Fibroblast of pulmonary artery (primary cell): ENCODE data around the gene WFDC12.

Experiments
- DNase-seq: peaks from one replicate; pipeline ENCODE4 v3.0.0-alpha.2; 2010; ENCODE audit warnings: low read depth
- H3K4me3 ChIP-seq: replicated peaks from 2 replicates; pipeline ENCODE4 v1.5.1; 2011; ENCODE audit warnings: low read depth, mild to moderate bottlenecking, control low read depth, low read length, moderate library complexity
- TF ChIP-seq, protein P1 (sequence below): IDR thresholded peaks from 2 replicates; pipeline ENCODE4 v1.5.1; 2011; ENCODE audit warnings: mild to moderate bottlenecking, control low read depth, low read length, inconsistent platforms; ENCODE audit errors: missing control alignments

The WFDC12 gene

GRCh38 chr20:45111799-45112471 is 12.3 kb downstream of the WFDC12 start:
- peak; percentile 24 for DNase-seq
- TF ChIP-seq, protein P1, sequence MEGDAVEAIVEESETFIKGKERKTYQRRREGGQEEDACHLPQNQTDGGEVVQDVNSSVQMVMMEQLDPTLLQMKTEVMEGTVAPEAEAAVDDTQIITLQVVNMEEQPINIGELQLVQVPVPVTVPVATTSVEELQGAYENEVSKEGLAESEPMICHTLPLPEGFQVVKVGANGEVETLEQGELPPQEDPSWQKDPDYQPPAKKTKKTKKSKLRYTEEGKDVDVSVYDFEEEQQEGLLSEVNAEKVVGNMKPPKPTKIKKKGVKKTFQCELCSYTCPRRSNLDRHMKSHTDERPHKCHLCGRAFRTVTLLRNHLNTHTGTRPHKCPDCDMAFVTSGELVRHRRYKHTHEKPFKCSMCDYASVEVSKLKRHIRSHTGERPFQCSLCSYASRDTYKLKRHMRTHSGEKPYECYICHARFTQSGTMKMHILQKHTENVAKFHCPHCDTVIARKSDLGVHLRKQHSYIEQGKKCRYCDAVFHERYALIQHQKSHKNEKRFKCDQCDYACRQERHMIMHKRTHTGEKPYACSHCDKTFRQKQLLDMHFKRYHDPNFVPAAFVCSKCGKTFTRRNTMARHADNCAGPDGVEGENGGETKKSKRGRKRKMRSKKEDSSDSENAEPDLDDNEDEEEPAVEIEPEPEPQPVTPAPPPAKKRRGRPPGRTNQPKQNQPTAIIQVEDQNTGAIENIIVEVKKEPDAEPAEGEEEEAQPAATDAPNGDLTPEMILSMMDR, result peak; percentile 45
- no peak overlapping the region for H3K4me3 ChIP-seq

DNA sequence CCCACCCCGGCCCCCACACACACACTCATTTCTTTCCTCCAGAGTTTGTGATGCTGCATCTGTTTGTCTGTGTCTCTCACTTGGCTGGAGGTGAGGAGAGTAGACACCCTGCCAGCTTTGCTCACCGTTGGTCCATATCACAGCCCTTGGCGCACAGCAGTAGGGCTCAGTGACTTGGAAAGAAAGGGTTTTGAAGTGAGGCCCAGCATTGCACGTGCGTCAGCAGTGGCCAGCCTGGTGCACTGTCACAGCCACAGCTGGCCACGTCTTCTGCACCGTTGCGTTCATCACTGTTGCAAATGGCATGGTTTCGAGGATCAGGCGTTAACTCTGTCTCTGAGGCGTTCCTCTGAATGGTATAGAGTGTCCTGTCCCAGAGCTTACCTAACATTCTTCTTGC is 13.0 kb downstream of the WFDC12 start:
- TF ChIP-seq, protein P1, result no peak
- H3K4me3 ChIP-seq, result no peak overlapping the region
- no peak for DNase-seq

DNA sequence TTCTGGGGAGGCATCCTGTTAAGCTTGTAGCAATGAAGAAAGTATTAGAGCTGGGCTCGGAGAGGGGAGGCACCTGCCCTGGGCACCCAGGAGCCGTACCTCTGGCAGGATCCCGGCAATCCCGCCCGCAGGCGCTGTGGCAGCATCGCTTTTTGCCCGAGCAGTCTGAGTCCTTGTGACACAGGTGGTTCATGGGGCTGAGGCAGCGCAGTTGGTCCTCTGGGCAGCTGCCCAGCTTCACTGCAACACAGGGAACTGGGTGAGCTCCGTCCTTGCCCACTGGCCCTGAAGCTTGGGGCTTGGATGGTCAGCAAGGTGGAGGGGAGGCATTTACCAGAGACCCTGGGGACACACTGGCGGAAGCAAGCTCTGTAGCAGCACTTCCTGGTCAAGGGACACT is 14.0 kb downstream of the WFDC12 start:
- no peak for DNase-seq
- TF ChIP-seq, protein P1, result no peak
- no peak overlapping the region for H3K4me3 ChIP-seq

DNA sequence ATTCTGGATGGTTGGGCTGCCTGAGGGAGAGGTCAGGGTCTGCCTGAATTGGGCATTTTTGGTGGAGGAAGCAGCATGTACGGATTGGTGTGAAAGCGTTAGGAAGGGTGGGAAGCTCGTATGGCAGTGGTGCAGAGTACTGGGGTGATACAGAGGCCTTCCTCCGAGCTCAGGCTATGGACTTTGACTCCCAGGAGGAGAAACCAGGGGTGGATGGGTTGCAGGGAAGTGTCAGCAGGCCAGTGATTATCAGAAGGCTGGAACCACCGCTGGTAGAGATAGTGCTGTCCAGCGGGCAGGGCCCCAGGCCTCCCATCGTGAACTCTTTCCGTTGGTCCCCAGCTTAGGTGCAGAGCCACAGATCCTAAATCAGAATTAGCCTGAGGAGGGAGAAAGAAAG is 14.6 kb downstream of the WFDC12 start:
- H3K4me3 ChIP-seq, result no peak overlapping the region
- no peak for DNase-seq
- TF ChIP-seq, protein P1, result no peak

GRCh38 chr20:45105317-45105716 is 18.9 kb downstream of the WFDC12 start:
- DNase-seq, result peak; percentile 10
- TF ChIP-seq, protein P1, result no peak

DNA sequence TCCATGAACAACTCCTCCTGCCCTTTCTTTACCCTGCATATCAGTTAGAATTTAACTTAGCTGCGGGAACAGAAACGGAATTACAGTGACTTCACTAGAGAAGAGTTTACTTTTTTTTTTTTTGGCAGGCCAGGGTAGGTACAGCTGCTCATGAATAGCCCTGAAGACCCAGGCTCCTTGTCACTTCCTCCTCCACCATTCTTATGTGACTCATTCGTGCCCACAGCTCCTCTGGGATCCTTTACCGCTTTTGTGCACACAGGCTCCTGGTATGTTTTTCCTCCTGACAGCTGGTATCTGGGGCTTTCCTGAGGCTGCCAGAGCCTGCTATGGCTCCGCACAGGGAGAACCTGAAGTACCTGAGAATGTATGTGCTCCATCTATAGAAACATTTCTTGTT is 19.5 kb downstream of the WFDC12 start:
- no peak overlapping the region for H3K4me3 ChIP-seq
- DNase-seq, result peak; percentile 83
- TF ChIP-seq, protein P1, result no peak

More at GRCh38 chr20:45105317-45105716, 18.9 kb downstream of the WFDC12 start:
- no peak overlapping the region for H3K4me3 ChIP-seq

DNA sequence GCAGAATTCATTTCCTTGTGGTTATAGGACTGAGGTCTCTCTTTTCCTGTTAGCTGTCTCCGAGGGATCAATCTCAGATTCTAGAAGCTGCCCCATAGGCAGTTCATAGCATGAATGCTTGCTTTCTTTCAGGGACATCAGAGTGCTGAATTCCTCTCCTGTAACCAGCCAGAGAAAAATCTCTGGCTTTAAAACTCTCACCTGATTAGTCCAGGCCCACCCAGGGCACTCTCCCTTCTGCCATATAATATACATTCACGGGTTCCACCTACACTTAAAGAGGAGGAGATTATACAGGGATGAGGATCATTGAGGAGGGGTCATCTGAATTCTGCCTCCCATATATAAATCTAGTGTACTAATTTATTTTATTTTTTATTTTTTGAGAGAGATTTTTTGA is 21.2 kb downstream of the WFDC12 start:
- TF ChIP-seq, protein P1, result no peak
- H3K4me3 ChIP-seq, result no peak overlapping the region
- DNase-seq, result no peak
